Mesothelial cell of epicardium (in vitro differentiated cells): ENCODE measurements around the gene QSOX1. TPM values are rescaled to one million over a fixed set of nuclear protein-coding genes. Genes with fewer than 3 reads are reported as not detected.

Source experiments
- DNase-seq, 2 experiments: peaks; one replicate each; pipeline ENCODE4 v3.0.0; 2021; ENCODE audit warnings: low spot score in 2 of 2; ENCODE audit not compliant: unreplicated experiment in 2 of 2
- H3K27ac Mint-ChIP-seq: 2 replicates; pipeline ENCODE4 v1.8.0; 2021; ENCODE audit warnings: mixed read lengths
- H3K27me3 Mint-ChIP-seq: 2 replicates; pipeline ENCODE4 v1.8.0; 2021; ENCODE audit warnings: low read depth, mixed read lengths
- H3K36me3 Mint-ChIP-seq: 2 replicates; pipeline ENCODE4 v1.8.0; 2021; ENCODE audit warnings: mixed read lengths
- H3K4me1 Mint-ChIP-seq: 2 replicates; pipeline ENCODE4 v1.8.0; 2021; ENCODE audit warnings: mixed read lengths
- H3K4me3 Mint-ChIP-seq: 2 replicates; pipeline ENCODE4 v1.8.0; 2021; ENCODE audit warnings: mild to moderate bottlenecking, moderate library complexity, mixed read lengths
- H3K9me3 Mint-ChIP-seq: 2 replicates; pipeline ENCODE4 v1.8.0; 2021; ENCODE audit warnings: mixed read lengths
- total RNA-seq: library from RNA; stranded (reverse); gene quantifications from 3 replicates; pipeline ENCODE4 v1.2.1, GENCODE V29; 2021
- TF ChIP-seq, protein P1 (sequence below): fragments of 200-600 bp; sonication (generic); IDR thresholded peaks from one replicate; pipeline ENCODE4 v1.5.0; 2021; ENCODE audit warnings: antibody characterized with exemption; ENCODE audit not compliant: unreplicated experiment

The QSOX1 gene
- total RNA-seq, 1 donor from 2014 or later: 70.6 TPM

DNA sequence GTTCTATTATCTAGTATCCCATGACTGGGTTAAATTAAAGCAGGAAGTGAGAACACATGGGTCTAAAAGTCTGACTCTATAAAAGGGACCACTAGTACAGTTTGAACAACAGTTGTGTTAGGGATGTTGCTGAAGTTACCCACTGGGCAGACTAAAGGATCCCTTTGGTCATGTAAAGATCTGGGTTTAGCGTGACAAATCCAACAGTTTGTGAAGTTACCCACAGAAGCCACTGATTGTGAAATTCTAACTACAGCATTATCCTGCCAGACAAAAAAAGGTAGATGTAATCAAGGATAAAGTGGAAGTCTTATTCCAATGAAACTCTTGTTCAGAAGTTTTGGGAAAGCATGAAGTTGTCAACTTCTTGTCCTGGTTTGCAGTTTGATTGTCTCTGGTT lies 5.7 kb downstream of the QSOX1 start:
- H3K9me3 Mint-ChIP-seq: no peaks in the 10 kb centered on the region
- H3K36me3 Mint-ChIP-seq: peaks cover 4% of the 10 kb centered on the region
- no peak for DNase-seq
- H3K27ac Mint-ChIP-seq: no peak overlapping the region
- no peaks in the 10 kb centered on the region for H3K27me3 Mint-ChIP-seq
- peaks cover 20% of the 10 kb centered on the region for H3K4me1 Mint-ChIP-seq
- H3K4me3 Mint-ChIP-seq: no peak overlapping the region
- TF ChIP-seq, protein P1, sequence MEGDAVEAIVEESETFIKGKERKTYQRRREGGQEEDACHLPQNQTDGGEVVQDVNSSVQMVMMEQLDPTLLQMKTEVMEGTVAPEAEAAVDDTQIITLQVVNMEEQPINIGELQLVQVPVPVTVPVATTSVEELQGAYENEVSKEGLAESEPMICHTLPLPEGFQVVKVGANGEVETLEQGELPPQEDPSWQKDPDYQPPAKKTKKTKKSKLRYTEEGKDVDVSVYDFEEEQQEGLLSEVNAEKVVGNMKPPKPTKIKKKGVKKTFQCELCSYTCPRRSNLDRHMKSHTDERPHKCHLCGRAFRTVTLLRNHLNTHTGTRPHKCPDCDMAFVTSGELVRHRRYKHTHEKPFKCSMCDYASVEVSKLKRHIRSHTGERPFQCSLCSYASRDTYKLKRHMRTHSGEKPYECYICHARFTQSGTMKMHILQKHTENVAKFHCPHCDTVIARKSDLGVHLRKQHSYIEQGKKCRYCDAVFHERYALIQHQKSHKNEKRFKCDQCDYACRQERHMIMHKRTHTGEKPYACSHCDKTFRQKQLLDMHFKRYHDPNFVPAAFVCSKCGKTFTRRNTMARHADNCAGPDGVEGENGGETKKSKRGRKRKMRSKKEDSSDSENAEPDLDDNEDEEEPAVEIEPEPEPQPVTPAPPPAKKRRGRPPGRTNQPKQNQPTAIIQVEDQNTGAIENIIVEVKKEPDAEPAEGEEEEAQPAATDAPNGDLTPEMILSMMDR: no peak

DNA sequence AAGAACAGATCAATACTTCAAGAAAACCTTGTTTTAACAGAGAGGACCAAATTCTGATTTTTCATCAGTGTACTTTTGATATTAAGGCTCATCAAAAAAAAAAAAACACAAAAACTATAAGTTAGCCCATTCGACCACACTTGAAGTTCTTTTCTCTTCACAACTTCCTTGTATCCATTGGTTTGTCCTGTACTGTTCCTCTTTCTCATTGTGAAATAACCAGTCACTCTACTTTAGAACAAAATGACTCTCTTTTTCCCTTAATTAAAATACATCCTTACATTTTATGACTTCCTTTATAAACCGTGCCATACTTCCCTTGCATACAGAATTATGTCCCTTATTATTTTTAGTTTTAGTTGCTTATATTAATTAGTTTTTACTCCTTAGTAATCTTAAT lies 8.4 kb downstream of the QSOX1 start:
- no peak overlapping the region for H3K4me3 Mint-ChIP-seq
- peaks cover 6% of the 10 kb centered on the region for H3K36me3 Mint-ChIP-seq
- no peaks in the 10 kb centered on the region for H3K9me3 Mint-ChIP-seq
- no peak for DNase-seq
- peaks cover 22% of the 10 kb centered on the region for H3K4me1 Mint-ChIP-seq
- TF ChIP-seq, protein P1: no peak
- H3K27me3 Mint-ChIP-seq: no peaks in the 10 kb centered on the region
- H3K27ac Mint-ChIP-seq: no peak overlapping the region

DNA sequence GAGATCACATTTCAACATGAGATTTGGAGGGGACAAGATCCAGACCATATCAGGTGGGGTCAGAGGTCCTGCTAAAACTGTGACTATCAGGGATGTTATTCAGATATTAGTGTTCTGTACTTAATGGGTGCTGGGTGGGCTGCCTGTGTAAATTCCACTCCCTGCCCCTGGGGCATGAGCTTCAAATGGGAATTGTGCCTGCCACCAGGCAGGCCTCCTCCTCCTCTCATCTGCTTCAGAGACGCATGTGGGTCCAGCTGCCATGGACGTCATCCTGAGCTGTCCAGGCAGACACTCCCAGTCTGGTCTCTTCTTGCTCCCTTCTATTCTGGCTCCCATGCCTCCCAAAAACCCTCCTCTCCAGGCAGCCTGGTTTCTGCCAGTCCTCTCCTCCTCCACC lies 10.4 kb downstream of the QSOX1 start:
- no peak for DNase-seq
- H3K27me3 Mint-ChIP-seq: no peaks in the 10 kb centered on the region
- no peaks in the 10 kb centered on the region for H3K9me3 Mint-ChIP-seq
- peaks cover 10% of the 10 kb centered on the region for H3K36me3 Mint-ChIP-seq
- TF ChIP-seq, protein P1: no peak
- H3K4me3 Mint-ChIP-seq: no peak overlapping the region
- H3K27ac Mint-ChIP-seq: no peak overlapping the region
- H3K4me1 Mint-ChIP-seq: peaks cover 24% of the 10 kb centered on the region

DNA sequence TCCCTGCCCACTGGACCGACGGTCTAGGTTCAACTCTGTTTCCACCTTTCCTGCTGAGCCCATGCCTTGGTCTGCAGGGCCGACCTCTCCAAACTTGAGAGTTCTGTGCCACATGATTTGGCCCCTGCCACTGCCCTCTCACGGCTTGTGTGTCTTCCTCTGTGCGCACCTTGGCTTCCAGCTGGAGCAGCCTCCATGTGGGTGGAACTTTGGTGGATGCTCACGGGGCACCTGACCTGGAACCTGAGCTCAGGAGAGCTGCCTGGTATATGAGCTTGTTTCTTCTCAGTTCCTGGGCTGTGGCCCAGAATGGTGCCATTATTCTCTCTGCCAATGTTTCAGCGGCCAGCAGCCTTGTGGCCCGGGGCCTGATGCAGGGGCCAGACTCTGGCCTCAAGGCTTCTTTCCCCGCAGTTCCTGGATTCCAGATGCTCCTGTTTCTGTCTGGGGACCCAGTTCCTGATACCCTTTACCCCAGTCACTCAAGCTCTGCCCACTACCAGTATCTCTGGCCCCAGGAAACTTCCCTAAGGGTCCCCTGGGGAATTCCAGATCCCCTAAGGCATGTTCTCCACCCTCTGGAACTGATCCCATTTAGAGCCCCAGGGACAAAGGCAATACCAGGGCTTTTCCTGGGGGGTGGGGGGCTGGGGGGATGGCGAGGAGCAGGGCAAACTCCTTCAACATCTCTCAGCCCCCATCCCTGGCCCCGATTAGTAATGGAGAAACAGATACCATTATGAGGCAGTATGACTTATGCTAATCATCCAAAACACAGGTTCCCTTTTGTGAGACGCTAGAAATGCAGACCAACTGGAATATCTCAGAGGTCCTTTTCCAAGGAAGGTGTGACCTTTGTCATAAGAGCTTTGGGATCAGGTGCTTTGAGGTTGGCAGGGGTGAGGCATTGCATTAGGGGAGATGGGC lies 11.1 kb downstream of the QSOX1 start:
- no peak for DNase-seq
- TF ChIP-seq, protein P1: no peak
- Mint-ChIP-seq H3K36me3 (peaks cover 10% of the 10 kb centered on the region), H3K27me3 (no peaks in the 10 kb centered on the region), H3K9me3 (no peaks in the 10 kb centered on the region), H3K4me1 (peaks cover 24% of the 10 kb centered on the region), H3K27ac (no peak overlapping the region), H3K4me3 (no peak overlapping the region)

DNA sequence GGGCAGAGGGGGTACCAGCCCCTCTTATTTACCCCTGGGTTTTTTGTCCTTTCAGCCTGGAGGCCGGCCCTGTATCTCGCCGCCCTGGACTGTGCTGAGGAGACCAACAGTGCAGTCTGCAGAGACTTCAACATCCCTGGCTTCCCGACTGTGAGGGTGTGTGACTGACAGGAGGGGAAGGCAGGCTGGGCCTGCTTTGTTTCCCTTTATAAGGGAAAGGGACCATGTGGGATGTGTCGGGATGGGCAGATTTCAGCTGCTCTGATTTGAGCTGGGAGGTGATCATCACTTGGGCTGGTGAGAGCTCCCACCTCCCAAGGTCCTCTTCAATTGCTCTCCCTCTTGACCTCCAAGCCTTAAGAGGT lies 11.7 kb downstream of the QSOX1 start:
- Mint-ChIP-seq H3K27ac (no peak overlapping the region), H3K4me3 (no peak overlapping the region), H3K27me3 (no peaks in the 10 kb centered on the region), H3K36me3 (peaks cover 10% of the 10 kb centered on the region), H3K4me1 (peaks cover 24% of the 10 kb centered on the region), H3K9me3 (no peaks in the 10 kb centered on the region)
- no peak for DNase-seq
- TF ChIP-seq, protein P1: no peak
